ENCODE measurements around the gene AFF1.
"Not testable (repeated sequence)": the region's sequence is repeated elsewhere in the genome, so short reads cannot be mapped to it uniquely, and the experiment has no call there.

Gene AFF1

GRCh38 chr4:87116231-87116630 is 181.4 kb downstream of the AFF1 start:
- DNase-seq (ENCODE audit: low read depth, low spot score): no peak

GRCh38 chr4:87117051-87117731 is 182.4 kb downstream of the AFF1 start:
- no peak for DNase-seq (ENCODE audit: low read depth, low spot score)

- no peak for DNase-seq (ENCODE audit: low read depth, low spot score)
Measured at GRCh38 chr4:87117732-87118075, 182.9 kb downstream of the AFF1 start.

- DNase-seq (ENCODE audit: low read depth, low spot score): no peak
Measured at GRCh38 chr4:87118421-87118820, 183.6 kb downstream of the AFF1 start.

GRCh38 chr4:87118826-87119225 is 184.0 kb downstream of the AFF1 start:
- DNase-seq (ENCODE audit: low read depth, low spot score): no peak

GRCh38 chr4:87120010-87120409 is 185.2 kb downstream of the AFF1 start:
- DNase-seq (ENCODE audit: low read depth, low spot score): no peak

- DNase-seq (ENCODE audit: low read depth, low spot score): no peak
Measured at GRCh38 chr4:87120411-87121162, 185.8 kb downstream of the AFF1 start.

- DNase-seq (ENCODE audit: low read depth, low spot score): no peak
Measured at GRCh38 chr4:87121341-87122065, 186.7 kb downstream of the AFF1 start.

GRCh38 chr4:87122252-87122651 is 187.4 kb downstream of the AFF1 start:
- DNase-seq (ENCODE audit: low read depth, low spot score): no peak

- DNase-seq (ENCODE audit: low read depth, low spot score): no peak
Measured at GRCh38 chr4:87126056-87126455, 191.2 kb downstream of the AFF1 start.

GRCh38 chr4:87128006-87128705 is 193.3 kb downstream of the AFF1 start:
- DNase-seq (ENCODE audit: low read depth, low spot score): no peak

- no peak for DNase-seq (ENCODE audit: low read depth, low spot score)
Measured at GRCh38 chr4:87129681-87130080, 194.9 kb downstream of the AFF1 start.

GRCh38 chr4:87130985-87131703 is 196.3 kb downstream of the AFF1 start:
- DNase-seq (ENCODE audit: low read depth, low spot score): no peak

- no peak for DNase-seq (ENCODE audit: low read depth, low spot score)
Measured at GRCh38 chr4:87132035-87132434, 197.2 kb downstream of the AFF1 start.

- no peak for DNase-seq (ENCODE audit: low read depth, low spot score)
Measured at GRCh38 chr4:87133183-87133582, 198.4 kb downstream of the AFF1 start.

GRCh38 chr4:87134122-87134521 is 199.3 kb downstream of the AFF1 start:
- DNase-seq (ENCODE audit: low read depth, low spot score): no peak

- no peak for DNase-seq (ENCODE audit: low read depth, low spot score)
Measured at GRCh38 chr4:87141428-87141827, 206.6 kb downstream of the AFF1 start.

GRCh38 chr4:87144356-87144755 is 209.5 kb downstream of the AFF1 start:
- no peak for DNase-seq (ENCODE audit: low read depth, low spot score)

- DNase-seq (ENCODE audit: low read depth, low spot score): not testable (repeated sequence)
Measured at GRCh38 chr4:87145934-87146333, 211.1 kb downstream of the AFF1 start.

GRCh38 chr4:87147116-87147515 is 212.3 kb downstream of the AFF1 start:
- no peak for DNase-seq (ENCODE audit: low read depth, low spot score)

GRCh38 chr4:87150498-87151261 is 215.9 kb downstream of the AFF1 start:
- peak; percentile 37 for DNase-seq (ENCODE audit: low read depth, low spot score)
